Adrenal gland (tissue), 5 donors: ENCODE results near the gene PUS7.

Source experiments
- POLR2A ChIP-seq, 2 donors: fragments of 450-650 bp; IDR thresholded peaks; one replicate each; pipeline ENCODE4 v1.6.1; 2017; ENCODE audit warnings: antibody characterized with exemption in 2 of 2, mild to moderate bottlenecking in 2 of 2, moderate library complexity in 1 of 2
- TF ChIP-seq, protein P1 (sequence below), 6 experiments: fragments of 450-650 bp in 4 of 6; fragments of 200-600 bp in 2 of 6; sonication (generic) in 1 of 6; IDR thresholded peaks; 1 replicate in 5 of 6; 2 replicates in 1 of 6; pipeline versions ENCODE4 v1.5.1 to v1.8.0; 2016 to 2021; ENCODE audit warnings: antibody characterized with exemption in 6 of 6, mild to moderate bottlenecking in 2 of 6, moderate library complexity in 1 of 6
- donor health status: DM: no; HTN: no; CAD: no.

DNA sequence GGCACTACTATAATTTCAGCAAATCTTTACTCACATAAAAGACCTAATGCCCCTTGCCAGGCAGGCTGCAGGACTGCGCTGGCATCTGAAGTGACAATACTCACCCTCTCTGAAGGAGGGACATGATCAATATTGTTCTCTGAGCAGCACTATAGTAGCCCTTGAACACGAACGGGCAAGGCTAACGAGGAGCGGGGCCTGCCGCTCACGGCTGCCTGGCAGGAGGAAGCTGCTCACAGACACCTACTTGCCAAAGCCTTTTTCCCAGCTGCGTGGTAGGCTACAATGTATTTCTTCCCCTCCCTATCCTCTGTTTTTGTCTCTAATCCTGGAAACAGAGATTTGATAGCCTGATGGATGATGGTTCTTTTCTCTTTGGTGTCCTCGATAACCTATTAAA is 19.9 kb downstream of the PUS7 start:
- TF ChIP-seq, protein P1, sequence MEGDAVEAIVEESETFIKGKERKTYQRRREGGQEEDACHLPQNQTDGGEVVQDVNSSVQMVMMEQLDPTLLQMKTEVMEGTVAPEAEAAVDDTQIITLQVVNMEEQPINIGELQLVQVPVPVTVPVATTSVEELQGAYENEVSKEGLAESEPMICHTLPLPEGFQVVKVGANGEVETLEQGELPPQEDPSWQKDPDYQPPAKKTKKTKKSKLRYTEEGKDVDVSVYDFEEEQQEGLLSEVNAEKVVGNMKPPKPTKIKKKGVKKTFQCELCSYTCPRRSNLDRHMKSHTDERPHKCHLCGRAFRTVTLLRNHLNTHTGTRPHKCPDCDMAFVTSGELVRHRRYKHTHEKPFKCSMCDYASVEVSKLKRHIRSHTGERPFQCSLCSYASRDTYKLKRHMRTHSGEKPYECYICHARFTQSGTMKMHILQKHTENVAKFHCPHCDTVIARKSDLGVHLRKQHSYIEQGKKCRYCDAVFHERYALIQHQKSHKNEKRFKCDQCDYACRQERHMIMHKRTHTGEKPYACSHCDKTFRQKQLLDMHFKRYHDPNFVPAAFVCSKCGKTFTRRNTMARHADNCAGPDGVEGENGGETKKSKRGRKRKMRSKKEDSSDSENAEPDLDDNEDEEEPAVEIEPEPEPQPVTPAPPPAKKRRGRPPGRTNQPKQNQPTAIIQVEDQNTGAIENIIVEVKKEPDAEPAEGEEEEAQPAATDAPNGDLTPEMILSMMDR (IDR thresholded peaks at IDR 0.05), result no peak
- no peak for TF ChIP-seq POLR2A (IDR thresholded peaks at IDR 0.05)
